ENCODE data around the gene ARFGAP3. TPM values are rescaled to one million over a fixed set of nuclear protein-coding genes. Genes with fewer than 3 reads are reported as not detected.

Gene ARFGAP3
- total and polyA plus RNA-seq, 7 donors, result 23.4 to 45.3 (median 35.7) TPM

GRCh38 chr22:42868751-42869251, 11.7 kb upstream of the ARFGAP3 start:
- Histone ChIP-seq H3K4me3 (no peak overlapping the region), H3K9me3 (no peaks in the 10 kb centered on the region), H3K36me3 (peaks cover 0 to 39% (median 16%) of the 10 kb centered on the region in 4 donors), H3K27ac (peak overlapping the region; percentile 59 to 74 (median 68)), H3K4me1 (peaks cover 0 to 24% (median 20%) of the 10 kb centered on the region in 4 donors), H3K27me3 (no peaks in the 10 kb centered on the region)
- intact Hi-C loops (cut with DNase I), result loop anchor here (2.0 to 5.0 kb wide), 2 partner anchors 146 to 164 kb away; partner anchors contain the start of gene PACSIN2
- DNase-seq, result peak; percentile 90
- no peak for TF ChIP-seq POLR2A (IDR thresholded peaks at IDR 0.05)
- TF ChIP-seq POLR2AphosphoS5 (IDR thresholded peaks at IDR 0.05), result peak in 2 of 4 donors; percentile 32 to 45
- 49 to 80% methylated on average over 16 of the region's 16 CpGs for WGBS, 2 donors

- no peak for DNase-seq
- Histone ChIP-seq H3K36me3 (peaks cover 0 to 12% (median 1%) of the 10 kb centered on the region in 4 donors), H3K9me3 (no peaks in the 10 kb centered on the region), H3K27me3 (no peaks in the 10 kb centered on the region), H3K4me1 (peaks cover 0 to 25% (median 22%) of the 10 kb centered on the region in 4 donors), H3K4me3 (no peak overlapping the region), H3K27ac (no peak overlapping the region)
- no peak for TF ChIP-seq CTCF (IDR thresholded peaks at IDR 0.05)
- no peak for TF ChIP-seq POLR2AphosphoS5 (IDR thresholded peaks at IDR 0.05)
- TF ChIP-seq EP300 (IDR thresholded peaks at IDR 0.05), result no peak
- WGBS, 2 donors, result 94 to 95% methylated on average over 7 of the region's 7 CpGs
- intact Hi-C loops (cut with DNase I), result loop anchor here (5.0 kb wide), 1 partner anchor 166 kb away; no protein-coding TSS in a partner anchor
Observed at GRCh38 chr22:42866100-42866499, 9.0 kb upstream of the ARFGAP3 start.

- DNase-seq, result no peak
- no peaks in the 10 kb centered on the region for H3K9me3 ChIP-seq
- WGBS, 2 donors, result 91 to 93% methylated on average over 8 of the region's 8 CpGs
- no peak overlapping the region for H3K4me3 ChIP-seq
- intact Hi-C loops (cut with DNase I), result loop anchor here (5.0 kb wide), 1 partner anchor 167 kb away; no protein-coding TSS in a partner anchor
- H3K27me3 ChIP-seq, result no peaks in the 10 kb centered on the region
- TF ChIP-seq POLR2AphosphoS5 (IDR thresholded peaks at IDR 0.05) (no peak), CTCF (IDR thresholded peaks at IDR 0.05) (no peak), EP300 (IDR thresholded peaks at IDR 0.05) (no peak), POLR2A (IDR thresholded peaks at IDR 0.05) (no peak)
- H3K27ac ChIP-seq, result no peak overlapping the region
- peaks cover 0 to 25% (median 22%) of the 10 kb centered on the region in 4 donors for H3K4me1 ChIP-seq
- peaks cover 0 to 7% (median 0%) of the 10 kb centered on the region in 4 donors for H3K36me3 ChIP-seq
Observed at GRCh38 chr22:42865536-42865935, 8.5 kb upstream of the ARFGAP3 start.

- Histone ChIP-seq H3K27me3 (no peaks in the 10 kb centered on the region), H3K4me1 (peaks cover 0 to 11% (median 6%) of the 10 kb centered on the region in 4 donors), H3K36me3 (no peaks in the 10 kb centered on the region), H3K27ac (no peak overlapping the region), H3K4me3 (no peak overlapping the region), H3K9me3 (no peaks in the 10 kb centered on the region)
- 48 to 82% methylated on average over 4 of the region's 4 CpGs for WGBS, 2 donors
- no peak for DNase-seq
- TF ChIP-seq POLR2AphosphoS5 (IDR thresholded peaks at IDR 0.05) (no peak), EP300 (IDR thresholded peaks at IDR 0.05) (no peak), POLR2A (IDR thresholded peaks at IDR 0.05) (no peak), CTCF (IDR thresholded peaks at IDR 0.05) (no peak)
- intact Hi-C loops (cut with DNase I), result no loop called here
Observed at GRCh38 chr22:42863349-42863961, 6.4 kb upstream of the ARFGAP3 start.

- 86 to 90% methylated on average over 7 of the region's 7 CpGs for WGBS, 2 donors
- H3K36me3 ChIP-seq, result no peaks in the 10 kb centered on the region
- no peaks in the 10 kb centered on the region for H3K27me3 ChIP-seq
- intact Hi-C loops (cut with DNase I), result no loop called here
- H3K9me3 ChIP-seq, result no peaks in the 10 kb centered on the region
- H3K27ac ChIP-seq, result no peak overlapping the region
- H3K4me3 ChIP-seq, result no peak overlapping the region
- H3K4me1 ChIP-seq, result peaks cover 0 to 16% (median 5%) of the 10 kb centered on the region in 4 donors
- no peak for DNase-seq
- no peak for TF ChIP-seq POLR2AphosphoS5 (IDR thresholded peaks at IDR 0.05)
- no peak for TF ChIP-seq CTCF (IDR thresholded peaks at IDR 0.05)
- TF ChIP-seq POLR2A (IDR thresholded peaks at IDR 0.05), result no peak
- TF ChIP-seq EP300 (IDR thresholded peaks at IDR 0.05), result no peak
Observed at GRCh38 chr22:42862045-42862734, 5.1 kb upstream of the ARFGAP3 start.

Measured in sigmoid colon (tissue), 7 donors.